ENCODE measurements around the gene SCGN. TPM values are rescaled to one million over a fixed set of nuclear protein-coding genes. Genes with fewer than 3 reads are reported as not detected.
A peak's percentile ranks its signal among the peaks of the same experiment; 100 is the strongest.

SCGN gene
- total RNA-seq, 1 donor from 2014 or later: not detected

- no peak overlapping the region for H3K4me3 ChIP-seq (ENCODE audit: low read depth, low read length)
- no peak for TF ChIP-seq CTCF (conservative IDR thresholded peaks at IDR 0.05; ENCODE audit: low read depth, low read length)
- no peak for DNase-seq (ENCODE audit: low read depth)
Measured at GRCh38 chr6:25727028-25727427, 75.0 kb downstream of the SCGN start.

GRCh38 chr6:25730907-25731306 is 78.9 kb downstream of the SCGN start:
- TF ChIP-seq CTCF (conservative IDR thresholded peaks at IDR 0.05; ENCODE audit: low read depth, low read length): no peak
- no peak overlapping the region for H3K4me3 ChIP-seq (ENCODE audit: low read depth, low read length)
- DNase-seq (ENCODE audit: low read depth): no peak

GRCh38 chr6:25731721-25732120 is 79.7 kb downstream of the SCGN start:
- TF ChIP-seq CTCF (conservative IDR thresholded peaks at IDR 0.05; ENCODE audit: low read depth, low read length): no peak
- H3K4me3 ChIP-seq (ENCODE audit: low read depth, low read length): no peak overlapping the region
- no peak for DNase-seq (ENCODE audit: low read depth)

- DNase-seq (ENCODE audit: low read depth): no peak
- TF ChIP-seq CTCF (conservative IDR thresholded peaks at IDR 0.05; ENCODE audit: low read depth, low read length): no peak
- H3K4me3 ChIP-seq (ENCODE audit: low read depth, low read length): no peak overlapping the region
Measured at GRCh38 chr6:25732468-25733198, 80.6 kb downstream of the SCGN start.

DNA sequence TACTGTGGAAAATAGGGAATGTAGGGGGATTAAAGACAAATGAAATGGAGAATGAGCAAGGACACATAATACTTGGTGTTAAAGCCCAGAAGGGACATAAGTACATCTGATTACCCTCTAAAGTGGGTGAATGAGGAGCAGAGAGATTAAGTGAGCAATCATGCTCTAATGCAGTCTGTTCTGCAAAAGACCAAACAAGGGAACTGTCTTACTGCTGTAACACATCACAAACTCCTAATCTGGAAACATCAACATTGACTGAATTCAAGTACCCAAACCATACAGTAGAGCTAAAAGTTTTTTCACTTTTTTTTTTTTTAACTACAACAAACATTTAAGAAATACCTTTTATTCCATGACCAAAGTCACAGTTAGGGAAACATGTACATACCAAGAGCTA is 83.2 kb downstream of the SCGN start:
- TF ChIP-seq CTCF (conservative IDR thresholded peaks at IDR 0.05; ENCODE audit: low read depth, low read length): no peak
- no peak for DNase-seq (ENCODE audit: low read depth)
- H3K4me3 ChIP-seq (ENCODE audit: low read depth, low read length): no peak overlapping the region

- no peak for TF ChIP-seq CTCF (conservative IDR thresholded peaks at IDR 0.05; ENCODE audit: low read depth, low read length)
Measured at GRCh38 chr6:25743868-25744267, 91.9 kb downstream of the SCGN start.

DNA sequence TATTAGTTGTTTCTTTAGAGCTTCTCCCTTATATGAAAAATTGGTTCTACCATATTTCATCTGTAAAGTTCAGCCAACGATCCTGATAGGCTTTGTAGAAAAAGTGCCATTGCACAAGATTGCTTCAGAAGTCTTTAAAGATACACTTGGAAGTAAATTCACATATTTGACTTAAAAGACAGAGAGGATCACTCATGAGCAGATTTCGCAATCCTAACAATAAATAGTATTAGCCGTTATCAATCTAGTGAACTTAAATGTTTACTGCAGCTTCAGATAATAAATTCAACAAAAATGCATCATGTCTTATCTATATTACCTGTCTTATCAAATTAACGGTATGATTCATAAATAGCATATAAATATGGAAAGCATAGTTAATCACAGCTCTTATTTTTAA is 93.8 kb downstream of the SCGN start:
- H3K4me3 ChIP-seq (ENCODE audit: low read depth, low read length): no peak overlapping the region
- no peak for DNase-seq (ENCODE audit: low read depth)
- no peak for TF ChIP-seq CTCF (conservative IDR thresholded peaks at IDR 0.05; ENCODE audit: low read depth, low read length)

More at GRCh38 chr6:25743868-25744267, 91.9 kb downstream of the SCGN start:
- DNase-seq (ENCODE audit: low read depth): peak; percentile 7
- no peak overlapping the region for H3K4me3 ChIP-seq (ENCODE audit: low read depth, low read length)
